SH-SY5Y (cell line): ENCODE results near the gene PLCH1.

Experiments used
- GATA2 ChIP-seq: IDR thresholded peaks from 2 replicates; pipeline ENCODE4 v1.6.1; 2011; ENCODE audit warnings: mild to moderate bottlenecking, low read depth, low read length
- GATA3 ChIP-seq: IDR thresholded peaks from 2 replicates; pipeline ENCODE4 v1.6.1; 2011; ENCODE audit warnings: low read depth, mild to moderate bottlenecking, low read length, moderate library complexity

- TF ChIP-seq GATA2 (no peak), GATA3 (no peak)
These were observed 83.1 kb downstream of the PLCH1 start for GRCh38 chr3:155661760-155662159.
